Cerebellar cortex (tissue), 1 donor: ENCODE data around the gene PDCD7.
"Not testable (repeated sequence)": the region's sequence is repeated elsewhere in the genome, so short reads cannot be mapped to it uniquely, and the experiment has no call there.

Source experiments
- DNase-seq: peaks from one replicate; pipeline ENCODE4 v3.0.0-alpha.2; 2015; ENCODE audit warnings: low spot score

Gene PDCD7

DNA sequence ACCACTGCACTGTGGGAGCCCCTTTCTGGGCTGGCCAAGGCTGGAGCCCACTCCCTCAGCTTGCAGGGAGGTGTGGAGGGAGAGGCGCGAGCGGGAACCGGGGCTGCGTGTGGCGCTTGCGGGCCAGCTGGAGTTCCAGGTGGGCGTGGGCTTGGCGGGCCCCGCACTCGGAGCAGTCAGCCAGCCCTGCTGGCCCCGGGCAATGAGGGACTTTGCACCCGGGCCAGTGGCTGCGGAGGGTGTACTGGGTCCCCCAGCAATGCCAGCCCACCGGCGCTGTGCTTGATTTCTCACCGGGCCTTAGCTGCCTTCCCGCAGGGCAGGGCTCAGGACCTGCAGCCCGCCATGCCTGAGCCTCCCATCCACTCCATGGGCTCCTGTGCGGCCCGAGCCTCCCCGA is 58.7 kb downstream of the PDCD7 start:
- not testable (repeated sequence) for DNase-seq

DNA sequence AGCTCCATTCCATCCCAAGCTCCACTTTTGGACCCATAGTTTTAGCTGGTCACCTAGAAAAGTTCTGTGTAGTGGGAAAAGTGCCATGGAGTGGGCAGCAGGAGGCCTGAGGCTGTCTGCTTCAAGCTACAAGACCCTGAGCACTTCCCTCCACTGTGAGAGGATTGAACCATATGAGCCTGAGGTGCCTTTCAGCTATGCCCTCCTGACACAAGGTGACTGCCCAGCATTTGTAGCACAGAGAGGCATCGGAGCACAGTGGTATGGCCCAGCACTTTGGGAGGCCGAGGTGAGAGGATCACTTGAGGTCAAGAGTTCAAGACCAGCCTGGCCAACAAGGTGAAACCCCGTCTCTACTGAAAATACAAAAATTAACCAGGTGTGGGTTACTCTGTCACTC is 61.0 kb downstream of the PDCD7 start:
- no peak for DNase-seq

DNA sequence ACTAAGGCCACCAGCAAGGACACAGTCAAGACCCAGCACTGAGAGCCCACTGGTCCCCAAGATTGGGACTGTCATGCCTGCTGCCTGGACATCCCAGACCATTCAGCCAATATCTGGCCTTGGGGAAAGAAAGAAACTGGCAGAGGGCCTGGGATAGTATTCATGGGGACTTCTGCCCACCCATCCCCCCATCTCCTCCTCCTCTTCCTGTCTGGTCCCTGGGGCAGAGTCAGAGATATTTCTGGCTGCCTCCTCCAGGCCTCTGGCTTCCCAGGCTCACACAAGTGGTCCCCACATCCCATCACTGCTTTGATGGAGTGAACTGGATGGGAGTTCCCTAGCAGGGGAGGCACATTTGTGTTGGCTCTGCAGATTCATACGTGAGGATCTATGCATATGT is 61.6 kb downstream of the PDCD7 start:
- DNase-seq, result no peak

DNA sequence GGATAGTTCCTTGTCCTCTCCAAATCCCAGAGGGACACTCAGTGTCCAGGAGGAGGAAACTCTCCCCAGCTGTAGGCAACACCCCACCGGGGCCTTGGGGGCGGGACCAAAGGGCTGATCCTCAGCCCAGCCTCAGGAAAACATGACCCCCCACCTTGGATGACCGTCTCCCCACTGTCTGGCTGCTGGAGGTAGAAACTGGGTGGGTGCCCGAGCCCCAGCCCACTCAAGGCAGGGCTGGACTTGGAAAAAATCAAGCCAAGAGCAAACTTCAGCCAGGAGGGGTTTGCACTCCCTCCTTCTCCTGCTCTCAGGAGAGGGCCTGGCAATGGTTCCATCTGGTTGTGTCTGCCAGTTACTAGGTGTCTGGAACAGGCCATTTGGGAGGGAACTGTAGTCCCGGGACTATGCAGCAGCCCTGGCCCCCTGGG is 62.2 kb downstream of the PDCD7 start:
- no peak for DNase-seq

DNA sequence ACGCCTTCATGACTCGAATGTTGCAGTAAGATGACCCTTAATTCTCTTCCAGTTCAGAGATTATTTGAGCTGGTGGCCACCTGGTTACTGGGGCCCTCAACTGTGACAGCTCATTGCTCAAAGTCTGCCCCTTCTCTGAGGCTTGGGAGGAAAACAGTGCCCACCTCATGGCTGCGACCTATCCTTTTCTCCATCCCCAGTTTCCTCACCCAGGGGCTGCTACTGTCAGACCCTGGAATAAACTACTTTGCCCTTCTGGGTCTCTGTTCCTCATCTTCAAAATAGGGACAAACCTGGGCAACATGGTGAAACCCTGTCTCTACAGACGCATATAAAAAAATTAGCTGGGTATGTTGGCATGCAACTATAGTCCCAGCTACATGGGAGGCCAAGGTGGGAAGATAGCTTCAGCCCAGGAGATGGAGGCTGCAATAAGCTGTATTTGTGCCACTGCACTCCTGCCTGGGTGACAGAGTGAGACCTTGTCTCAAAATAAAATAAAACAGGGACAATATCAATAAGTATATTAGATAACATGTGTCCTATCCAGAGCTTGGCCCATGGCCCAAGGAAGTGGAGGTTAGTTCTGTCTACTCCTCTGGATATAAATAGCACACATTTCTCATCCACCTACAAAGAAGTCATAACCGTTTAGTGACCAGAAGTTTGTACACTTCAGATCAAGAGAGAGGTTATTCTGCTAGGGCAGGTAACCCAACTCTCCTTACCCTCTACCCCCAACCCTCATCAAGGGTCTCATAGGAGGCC is 63.6 kb downstream of the PDCD7 start:
- no peak for DNase-seq

DNA sequence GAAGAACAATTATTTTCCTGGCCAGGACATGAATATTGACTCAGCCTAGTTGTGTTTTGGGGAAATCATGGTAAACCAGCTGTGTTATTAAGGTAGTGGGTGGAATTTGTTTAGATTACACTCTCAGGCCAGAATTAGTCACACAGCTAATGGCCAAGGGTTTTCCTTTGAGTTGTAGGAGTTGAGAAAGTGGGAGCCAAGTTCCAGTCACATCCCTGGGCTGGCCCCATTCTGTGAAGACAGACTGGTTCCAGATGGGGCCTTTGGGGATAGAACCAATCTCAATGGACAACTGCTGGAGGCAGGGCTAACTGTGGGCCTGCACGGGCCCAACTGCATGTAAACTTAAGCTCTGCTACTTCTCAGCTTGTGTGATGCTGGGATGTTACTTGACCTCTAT is 64.4 kb downstream of the PDCD7 start:
- no peak for DNase-seq

DNA sequence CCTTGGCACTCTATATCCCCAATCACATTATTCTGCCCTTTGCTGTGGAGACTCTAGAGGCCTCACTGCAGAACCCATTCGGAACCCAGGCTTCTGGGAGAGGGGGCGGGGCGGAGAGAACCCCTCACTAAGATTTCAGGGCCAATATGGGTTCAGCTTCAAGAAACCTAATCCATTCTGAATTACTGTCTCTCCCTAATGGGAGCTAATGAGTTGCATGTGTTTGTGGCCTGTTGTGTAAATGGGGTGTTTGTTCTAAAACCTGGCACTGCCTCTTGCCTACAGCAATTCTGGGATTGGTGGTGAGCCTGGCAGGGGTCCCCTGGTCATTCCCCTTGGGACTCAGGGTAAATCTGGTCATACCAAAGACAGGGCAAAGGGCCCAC is 65.2 kb downstream of the PDCD7 start:
- no peak for DNase-seq

DNA sequence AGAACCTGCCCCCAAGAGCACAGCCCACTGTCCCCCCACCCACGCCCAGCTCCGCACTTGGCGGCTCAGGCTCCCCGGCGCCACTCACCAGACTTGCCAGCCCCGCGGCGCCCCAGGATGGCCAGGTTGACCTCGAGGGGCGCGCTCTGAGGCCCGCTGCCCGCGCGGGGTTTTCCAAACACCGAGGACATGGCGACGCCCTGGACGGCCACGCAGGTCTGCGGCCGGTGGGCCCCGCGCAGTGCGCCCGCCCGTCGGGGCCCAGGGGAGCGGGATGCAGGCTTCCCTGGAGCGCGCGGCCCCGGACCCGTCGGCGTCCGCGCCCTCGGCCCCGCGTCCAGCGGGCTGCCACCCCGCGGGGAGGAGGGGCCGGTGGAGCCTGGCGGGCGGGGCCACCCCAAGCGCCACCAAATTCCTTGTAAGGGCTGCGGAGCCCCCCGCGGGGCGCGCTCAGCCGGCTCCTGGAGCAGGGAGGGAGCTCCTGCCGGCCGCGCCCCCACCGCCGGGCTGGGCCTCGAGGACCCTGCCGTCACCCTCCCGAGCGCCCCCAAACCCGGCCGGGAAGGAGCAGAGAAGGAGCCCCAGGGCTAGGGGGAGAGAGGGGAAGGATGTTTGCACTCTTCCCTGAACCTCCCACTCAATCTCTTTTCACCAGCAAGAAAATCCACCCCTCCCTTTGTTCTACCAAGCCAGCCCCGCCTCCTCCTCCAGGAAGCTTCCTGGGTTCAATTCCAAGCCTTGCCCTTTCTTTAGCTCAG is 65.8 kb downstream of the PDCD7 start, which contains the start of gene RASL12:
Gene RASL12, minus strand, starts transcription at position 347 of the 758 bp plus-strand sequence. Its CDS starts 156 bp downstream, at position 191.
- no peak for DNase-seq
